GM10248 (cell line): Measurements from ENCODE around the gene EPX.

Experiments
- CTCF ChIA-PET: fragments of 300-600 bp; sonication (Branson Sonifier 250); formaldehyde crosslinking; extraction: SDS; loops from one replicate; lab custom pipeline; 2021; ENCODE audit warnings: antibody characterized with exemption; lab: Yijun Ruan, JAX
- POLR2A ChIA-PET: fragments of 350-650 bp; sonication (Branson Sonifier 250); formaldehyde crosslinking; extraction: SDS; loops from one replicate; lab custom pipeline; 2020; ENCODE audit warnings: antibody characterized with exemption; lab: Yijun Ruan, JAX
- DNase-seq: peaks from one replicate; pipeline ENCODE4 v3.0.0; 2012; ENCODE audit errors: extremely low spot score
- TF ChIP-seq, protein P1 (sequence below): IDR thresholded peaks from 2 replicates; pipeline ENCODE4 v1.5.1; 2012; ENCODE audit warnings: mild to moderate bottlenecking, low read depth; ENCODE audit errors: extremely low read depth, missing control alignments, control extremely low read depth

The EPX gene

DNA sequence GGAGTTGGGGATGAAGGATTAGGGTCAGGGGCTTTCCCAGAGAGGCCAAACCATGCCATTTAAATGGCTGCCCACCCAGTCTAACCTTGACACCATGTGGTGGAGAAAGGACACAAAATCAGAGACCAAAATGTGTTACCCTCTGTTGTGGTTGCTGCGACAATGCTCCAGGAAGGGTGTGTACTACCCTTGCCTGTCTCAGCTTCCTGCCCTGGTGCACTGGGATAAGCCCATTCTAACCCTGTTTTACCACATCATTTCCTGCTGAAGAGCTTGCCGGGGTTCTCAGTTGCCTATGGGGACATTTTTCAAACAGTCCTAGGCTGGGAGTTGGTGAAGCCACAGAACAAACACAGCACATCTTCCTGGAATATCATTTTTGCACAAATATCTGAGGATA lies 39.5 kb upstream of the EPX start:
- CTCF ChIA-PET: no interaction called here
- no peak for DNase-seq
- TF ChIP-seq, protein P1, sequence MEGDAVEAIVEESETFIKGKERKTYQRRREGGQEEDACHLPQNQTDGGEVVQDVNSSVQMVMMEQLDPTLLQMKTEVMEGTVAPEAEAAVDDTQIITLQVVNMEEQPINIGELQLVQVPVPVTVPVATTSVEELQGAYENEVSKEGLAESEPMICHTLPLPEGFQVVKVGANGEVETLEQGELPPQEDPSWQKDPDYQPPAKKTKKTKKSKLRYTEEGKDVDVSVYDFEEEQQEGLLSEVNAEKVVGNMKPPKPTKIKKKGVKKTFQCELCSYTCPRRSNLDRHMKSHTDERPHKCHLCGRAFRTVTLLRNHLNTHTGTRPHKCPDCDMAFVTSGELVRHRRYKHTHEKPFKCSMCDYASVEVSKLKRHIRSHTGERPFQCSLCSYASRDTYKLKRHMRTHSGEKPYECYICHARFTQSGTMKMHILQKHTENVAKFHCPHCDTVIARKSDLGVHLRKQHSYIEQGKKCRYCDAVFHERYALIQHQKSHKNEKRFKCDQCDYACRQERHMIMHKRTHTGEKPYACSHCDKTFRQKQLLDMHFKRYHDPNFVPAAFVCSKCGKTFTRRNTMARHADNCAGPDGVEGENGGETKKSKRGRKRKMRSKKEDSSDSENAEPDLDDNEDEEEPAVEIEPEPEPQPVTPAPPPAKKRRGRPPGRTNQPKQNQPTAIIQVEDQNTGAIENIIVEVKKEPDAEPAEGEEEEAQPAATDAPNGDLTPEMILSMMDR: no peak
- POLR2A ChIA-PET: no interaction called here

DNA sequence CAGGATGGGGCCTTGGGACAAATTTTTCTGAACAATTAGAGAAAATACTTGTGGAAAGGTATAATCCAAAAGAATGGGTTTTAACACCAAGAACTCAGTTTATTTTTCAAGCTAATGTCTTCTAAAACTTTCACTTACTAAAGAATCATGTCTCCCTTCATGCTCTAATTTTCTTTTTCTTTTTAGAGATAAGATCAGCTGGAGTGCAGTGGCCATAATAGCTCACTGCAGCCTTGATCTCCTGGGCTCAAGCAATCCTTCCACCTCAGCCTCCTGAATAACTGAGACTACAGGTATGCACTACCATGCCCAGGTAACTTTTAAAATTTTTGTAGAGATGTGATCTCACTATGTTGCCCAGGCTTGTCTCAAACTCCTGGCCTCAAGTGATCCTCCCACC lies 38.9 kb upstream of the EPX start:
- DNase-seq: no peak
- CTCF ChIA-PET: no interaction called here
- POLR2A ChIA-PET: no interaction called here
- TF ChIP-seq, protein P1: no peak

DNA sequence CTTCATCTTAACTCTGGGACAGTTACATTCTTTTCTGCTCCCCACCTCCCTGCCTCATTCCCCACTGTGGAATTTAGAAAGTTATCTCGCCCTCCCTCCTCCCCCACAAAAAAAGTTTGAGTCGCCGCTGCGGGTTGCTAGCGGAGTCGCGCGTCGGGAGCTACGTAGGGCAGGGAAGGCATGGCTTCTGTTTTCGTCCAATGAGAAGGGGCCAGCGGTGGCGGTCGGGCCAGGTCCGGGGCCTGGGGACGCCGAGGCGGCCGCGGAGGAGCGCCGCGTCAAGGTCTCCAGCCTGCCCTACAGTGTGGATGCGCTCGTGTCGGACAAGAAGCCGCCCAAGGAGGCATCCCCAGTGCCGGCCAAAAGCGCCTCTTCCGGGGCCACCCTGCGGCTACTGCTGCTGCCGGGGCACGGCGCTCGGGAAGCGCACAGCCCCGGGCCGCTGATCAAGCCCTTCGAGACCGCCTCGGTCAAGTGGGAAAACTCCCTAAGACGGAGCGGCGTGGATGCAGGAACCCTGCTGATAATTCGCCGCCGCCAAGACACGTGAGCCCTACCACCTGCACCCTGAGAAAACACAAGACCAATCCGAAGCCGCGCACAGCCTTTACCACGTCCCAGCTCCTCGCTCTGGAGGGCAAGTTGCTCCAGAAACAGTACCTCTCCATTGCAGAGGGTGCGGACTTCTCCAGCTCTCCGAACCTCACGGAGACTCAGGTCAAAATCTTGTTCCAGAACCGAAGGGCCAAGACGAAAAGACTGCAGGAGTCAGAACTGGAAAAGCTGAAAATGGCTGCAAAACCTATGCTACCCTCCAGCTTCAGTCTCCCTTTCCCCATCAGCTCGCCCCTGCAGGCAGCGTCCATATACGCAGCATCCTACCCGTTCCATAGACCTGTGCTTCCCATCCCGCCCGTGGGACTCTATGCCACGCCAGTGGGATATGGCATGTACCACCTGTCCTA lies 35.4 kb upstream of the EPX start:
- TF ChIP-seq, protein P1: no peak
- POLR2A ChIA-PET: no interaction called here
- CTCF ChIA-PET: no interaction called here
- DNase-seq: no peak

DNA sequence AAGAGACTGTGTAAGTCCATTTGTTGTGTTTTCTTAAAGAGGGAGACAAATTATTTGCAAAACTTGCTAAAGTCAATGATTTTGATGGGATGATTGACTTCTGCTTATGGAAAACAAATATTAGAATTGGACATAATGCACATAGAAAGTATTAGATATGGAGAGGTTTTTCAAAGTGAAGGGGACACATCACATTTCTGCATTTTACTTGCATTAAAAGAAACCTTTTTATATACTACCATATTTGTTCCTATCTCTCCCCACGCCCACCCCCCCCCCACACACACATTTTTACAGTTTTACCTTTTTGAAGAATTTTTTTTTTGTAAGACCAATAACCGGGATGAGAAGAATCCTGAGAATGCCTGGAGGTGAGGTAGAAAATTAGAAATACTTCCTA lies 34.3 kb upstream of the EPX start:
- CTCF ChIA-PET: no interaction called here
- POLR2A ChIA-PET: no interaction called here
- TF ChIP-seq, protein P1: no peak
- DNase-seq: no peak

DNA sequence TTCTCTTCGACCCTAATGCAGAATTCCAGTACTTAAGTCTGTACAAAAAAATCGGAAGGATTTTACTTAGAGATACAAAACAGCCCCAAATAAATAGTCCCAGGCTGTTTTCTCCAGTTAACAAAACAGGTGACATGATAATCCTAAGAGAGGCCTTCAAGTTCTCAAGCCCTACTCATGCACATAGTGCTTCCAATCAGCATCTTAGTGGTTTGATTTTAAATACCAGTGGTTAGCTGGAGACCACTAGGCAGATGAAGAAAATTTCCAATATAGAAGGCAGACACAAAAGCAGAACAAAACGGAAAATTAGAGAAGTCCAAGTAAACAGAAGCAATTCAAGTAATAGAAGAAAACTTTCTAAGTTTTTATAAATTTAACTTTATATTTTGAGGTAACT lies 31.0 kb upstream of the EPX start:
- TF ChIP-seq, protein P1: no peak
- CTCF ChIA-PET: no interaction called here
- DNase-seq: no peak
- POLR2A ChIA-PET: no interaction called here

DNA sequence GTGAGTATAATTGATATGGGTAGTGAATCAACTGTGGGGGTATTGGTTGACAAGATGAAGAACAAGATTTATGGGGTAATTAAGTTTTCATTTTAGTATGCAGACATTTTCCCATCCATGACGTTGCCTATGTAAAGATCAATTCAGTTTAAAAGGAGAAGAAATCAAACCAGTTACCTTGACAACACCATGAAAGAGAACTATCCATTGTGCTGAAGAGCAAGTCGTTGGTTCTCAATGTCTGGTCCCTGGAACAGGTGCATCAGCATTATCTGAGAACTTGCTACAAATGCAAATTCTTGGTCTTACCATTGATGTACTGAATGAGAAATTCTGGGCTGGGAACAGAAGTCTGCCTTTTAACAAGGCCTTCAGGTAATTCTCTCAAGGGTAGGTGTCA lies 26.5 kb upstream of the EPX start:
- TF ChIP-seq, protein P1: no peak
- ChIA-PET CTCF (interaction anchor here (1.3 to 1.6 kb wide), 2 partner anchors 11 to 34 kb away, joined by 4 to 10 read pairs; no protein-coding TSS in a partner anchor), POLR2A (no interaction called here)
- no peak for DNase-seq
